DND-41 (cell line): Measurements from ENCODE around the gene MLXIPL.

Experiments used
- CTCF ChIP-seq: IDR thresholded peaks from 2 replicates; pipeline ENCODE4 v1.5.1; 2012; ENCODE audit warnings: borderline replicate concordance, low read length, moderate library complexity, mild to moderate bottlenecking; ENCODE audit not compliant: poor library complexity, severe bottlenecking; ENCODE audit errors: extremely low read depth
- EZH2 ChIP-seq: IDR thresholded peaks from 3 replicates; pipeline ENCODE4 v1.6.1; 2012; ENCODE audit warnings: borderline replicate concordance, low read depth, mild to moderate bottlenecking, moderate library complexity, low read length, inconsistent platforms; ENCODE audit not compliant: severe bottlenecking

- TF ChIP-seq EZH2 (no peak), CTCF (no peak)
Measured at GRCh38 chr7:73647725-73648592, 23.6 kb upstream of the MLXIPL start.
